ENCODE measurements around the gene OSBPL3. TPM values are rescaled to one million over a fixed set of nuclear protein-coding genes. Genes with fewer than 3 reads are reported as not detected.

The OSBPL3 gene
- total RNA-seq, 2 donors from 2014 or later, result 9.0 to 14.8 TPM

DNA sequence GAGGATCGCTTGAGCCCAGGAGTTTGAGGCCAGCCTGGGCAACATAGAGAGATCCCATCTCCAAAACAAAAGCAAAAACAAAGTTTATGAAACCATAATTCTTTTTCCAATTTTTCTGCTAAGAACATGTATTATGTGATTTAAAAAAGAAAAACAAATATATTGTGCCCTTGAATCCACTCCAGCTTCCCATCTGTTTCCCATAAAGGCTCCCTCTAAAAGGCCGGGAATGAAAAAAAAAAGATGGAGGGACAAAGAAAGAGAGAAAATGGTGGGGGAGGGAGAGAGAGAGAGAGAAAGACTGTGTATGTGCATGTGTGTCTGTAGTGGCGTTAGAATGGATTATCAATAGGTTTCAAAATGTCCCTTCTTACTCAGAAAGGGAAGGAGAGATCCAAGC, 202.2 kb downstream of the OSBPL3 start:
- Histone ChIP-seq H3K4me3 (no peak overlapping the region), H3K27me3 (no peaks in the 10 kb centered on the region), H3K36me3 (no peaks in the 10 kb centered on the region), H3K27ac (no peak overlapping the region), H3K9ac (ENCODE audit: low read depth in 2 of 2, low read length in 2 of 2) (no peak overlapping the region), H3K9me3 (no peaks in the 10 kb centered on the region), H3K4me1 (no peaks in the 10 kb centered on the region)
- DNase-seq, result no peak
- intact Hi-C loops (cut with DNase I), result no loop called here
- TF ChIP-seq, protein P1, sequence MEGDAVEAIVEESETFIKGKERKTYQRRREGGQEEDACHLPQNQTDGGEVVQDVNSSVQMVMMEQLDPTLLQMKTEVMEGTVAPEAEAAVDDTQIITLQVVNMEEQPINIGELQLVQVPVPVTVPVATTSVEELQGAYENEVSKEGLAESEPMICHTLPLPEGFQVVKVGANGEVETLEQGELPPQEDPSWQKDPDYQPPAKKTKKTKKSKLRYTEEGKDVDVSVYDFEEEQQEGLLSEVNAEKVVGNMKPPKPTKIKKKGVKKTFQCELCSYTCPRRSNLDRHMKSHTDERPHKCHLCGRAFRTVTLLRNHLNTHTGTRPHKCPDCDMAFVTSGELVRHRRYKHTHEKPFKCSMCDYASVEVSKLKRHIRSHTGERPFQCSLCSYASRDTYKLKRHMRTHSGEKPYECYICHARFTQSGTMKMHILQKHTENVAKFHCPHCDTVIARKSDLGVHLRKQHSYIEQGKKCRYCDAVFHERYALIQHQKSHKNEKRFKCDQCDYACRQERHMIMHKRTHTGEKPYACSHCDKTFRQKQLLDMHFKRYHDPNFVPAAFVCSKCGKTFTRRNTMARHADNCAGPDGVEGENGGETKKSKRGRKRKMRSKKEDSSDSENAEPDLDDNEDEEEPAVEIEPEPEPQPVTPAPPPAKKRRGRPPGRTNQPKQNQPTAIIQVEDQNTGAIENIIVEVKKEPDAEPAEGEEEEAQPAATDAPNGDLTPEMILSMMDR (IDR thresholded peaks at IDR 0.05), result no peak

DNA sequence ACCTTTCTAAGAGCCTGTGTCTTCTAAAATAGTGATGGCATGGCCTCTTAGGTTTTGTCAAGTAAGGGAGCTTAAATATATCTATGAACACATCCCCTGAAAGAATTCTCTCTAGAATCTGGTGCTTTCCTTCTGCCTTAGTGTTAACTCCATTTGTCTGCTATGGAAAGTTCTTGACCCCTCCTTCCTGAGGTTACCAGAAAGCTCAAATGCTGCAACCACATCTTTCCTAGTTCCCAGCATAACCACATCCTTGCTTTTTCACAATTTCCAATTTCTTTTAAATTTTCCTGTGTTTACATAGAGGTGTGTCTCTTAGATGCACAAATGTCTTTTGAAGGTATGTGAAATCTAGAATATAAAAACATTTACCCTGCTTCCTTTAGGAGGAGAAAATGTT, 206.3 kb downstream of the OSBPL3 start:
- Histone ChIP-seq H3K36me3 (no peaks in the 10 kb centered on the region), H3K4me3 (no peak overlapping the region), H3K27me3 (no peaks in the 10 kb centered on the region), H3K27ac (no peak overlapping the region), H3K9ac (ENCODE audit: low read depth in 2 of 2, low read length in 2 of 2) (no peak overlapping the region), H3K4me1 (no peaks in the 10 kb centered on the region), H3K9me3 (no peaks in the 10 kb centered on the region)
- no peak for DNase-seq
- TF ChIP-seq, protein P1 (IDR thresholded peaks at IDR 0.05), result no peak
- intact Hi-C loops (cut with DNase I), result no loop called here

DNA sequence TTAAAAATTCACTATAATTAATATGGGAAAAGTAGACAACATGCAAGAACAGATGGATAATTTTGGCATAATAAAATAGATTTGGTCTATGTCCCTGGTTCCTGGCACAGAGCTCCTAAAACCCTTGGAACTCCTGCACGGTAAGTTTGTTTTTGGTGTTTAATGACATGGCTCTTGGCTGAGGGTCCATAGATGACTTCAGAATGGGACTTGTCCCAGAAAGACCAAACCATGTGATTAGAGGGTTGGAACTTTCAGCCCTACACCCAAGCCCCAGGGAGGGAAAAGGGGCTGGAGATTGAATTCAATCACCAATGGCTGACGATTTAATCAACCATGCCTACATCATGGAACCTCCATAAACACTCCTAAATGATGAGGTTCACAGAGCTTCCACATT, 210.1 kb downstream of the OSBPL3 start:
- Histone ChIP-seq H3K36me3 (no peaks in the 10 kb centered on the region), H3K9me3 (no peaks in the 10 kb centered on the region), H3K4me3 (no peak overlapping the region), H3K27me3 (no peaks in the 10 kb centered on the region), H3K27ac (no peak overlapping the region), H3K4me1 (no peaks in the 10 kb centered on the region), H3K9ac (ENCODE audit: low read depth in 2 of 2, low read length in 2 of 2) (no peak overlapping the region)
- no peak for DNase-seq
- TF ChIP-seq, protein P1 (IDR thresholded peaks at IDR 0.05), result no peak
- intact Hi-C loops (cut with DNase I), result no loop called here

DNA sequence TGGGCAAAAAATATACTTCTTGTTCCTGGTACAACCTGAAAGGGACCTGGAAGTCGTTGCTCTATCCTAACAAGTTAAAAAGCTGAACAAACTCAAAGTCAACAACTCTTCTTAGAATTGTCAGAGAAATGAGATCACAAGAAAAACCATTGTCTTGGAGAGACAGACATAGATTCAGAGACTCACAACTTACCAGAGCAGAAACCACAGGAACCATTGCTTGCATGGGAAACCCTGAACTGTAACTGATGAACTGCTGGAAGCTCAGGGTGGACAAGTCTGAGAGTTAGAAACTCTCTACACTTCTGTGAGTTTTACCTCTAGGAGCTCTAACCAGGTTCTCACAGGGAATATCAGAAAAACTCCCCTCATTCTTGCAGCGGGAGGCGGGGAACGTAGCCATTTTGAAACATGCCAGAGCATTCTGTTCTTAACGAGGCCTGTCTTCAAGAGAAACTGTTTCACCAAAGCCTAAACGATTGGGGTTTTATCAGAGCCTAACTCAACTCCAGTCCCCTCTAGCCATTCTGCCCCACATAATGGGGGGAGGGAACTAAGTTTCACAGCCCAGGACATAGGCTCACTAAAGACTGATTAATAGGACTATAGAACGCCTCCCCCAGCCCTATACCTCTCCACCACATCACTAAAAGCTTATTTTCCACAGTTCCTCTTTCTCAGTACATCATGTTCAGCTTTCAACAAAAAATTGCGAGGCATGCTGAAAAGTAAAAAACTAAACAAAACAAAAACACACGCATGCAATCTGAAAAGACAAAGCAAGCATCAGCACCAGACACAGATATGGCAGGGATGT, 210.8 kb downstream of the OSBPL3 start:
- no peaks in the 10 kb centered on the region for H3K36me3 ChIP-seq
- TF ChIP-seq, protein P1 (IDR thresholded peaks at IDR 0.05), result no peak
- H3K4me1 ChIP-seq, result no peaks in the 10 kb centered on the region

DNA sequence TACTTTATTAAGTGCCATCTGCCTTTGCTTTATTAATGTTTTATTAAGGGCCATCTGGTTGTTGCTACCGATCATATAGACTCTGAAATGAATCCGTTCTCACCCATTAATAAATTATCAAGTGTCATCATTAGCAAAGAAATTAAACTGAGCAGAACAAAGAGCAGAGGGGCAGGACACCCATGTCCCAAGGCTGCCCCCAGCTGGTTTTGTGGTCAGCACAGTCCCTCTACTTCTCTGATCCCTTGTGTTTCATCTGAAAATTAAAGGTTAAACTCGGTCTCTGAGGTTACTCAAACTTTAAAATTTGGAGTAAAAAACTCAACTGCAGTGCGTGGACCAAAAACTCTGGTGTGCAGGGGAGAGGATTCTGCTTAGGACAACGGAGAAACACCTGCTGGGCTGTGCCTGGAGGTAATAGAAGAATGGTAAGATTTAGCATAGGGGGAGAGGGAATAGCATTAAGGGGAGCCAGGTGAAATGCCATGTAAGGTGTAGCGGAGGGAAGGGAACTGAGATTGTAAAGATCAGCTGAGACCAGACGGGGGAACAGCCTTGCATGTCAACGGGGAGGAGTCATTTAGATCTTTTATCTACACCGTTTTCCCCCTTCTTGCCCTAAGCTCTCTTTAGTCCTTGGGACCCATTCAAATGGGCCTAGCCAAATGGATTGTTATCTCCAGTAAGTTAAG, 212.0 kb downstream of the OSBPL3 start:
- no peaks in the 10 kb centered on the region for H3K27me3 ChIP-seq
- H3K4me3 ChIP-seq, result no peak overlapping the region
- H3K36me3 ChIP-seq, result no peaks in the 10 kb centered on the region
- H3K4me1 ChIP-seq, result no peaks in the 10 kb centered on the region
- H3K27ac ChIP-seq, result no peak overlapping the region
- TF ChIP-seq, protein P1 (IDR thresholded peaks at IDR 0.05), result no peak
- no peaks in the 10 kb centered on the region for H3K9me3 ChIP-seq
- no peak overlapping the region for H3K9ac ChIP-seq (ENCODE audit: low read depth in 2 of 2, low read length in 2 of 2)
- intact Hi-C loops (cut with DNase I), result no loop called here
- DNase-seq, result no peak

More for the DNA sequence above, 210.8 kb downstream of the OSBPL3 start:
- H3K4me3 ChIP-seq, result no peak overlapping the region
- no peak for DNase-seq
- H3K9ac ChIP-seq (ENCODE audit: low read depth in 2 of 2, low read length in 2 of 2), result no peak overlapping the region
- no peaks in the 10 kb centered on the region for H3K9me3 ChIP-seq
- no peak overlapping the region for H3K27ac ChIP-seq
- intact Hi-C loops (cut with DNase I), result no loop called here
- H3K27me3 ChIP-seq, result no peaks in the 10 kb centered on the region

Data from colonic mucosa (tissue), 4 donors.